Mucosa of descending colon (tissue), 3 donors: ENCODE data around the gene PTCD2. TPM values are rescaled to one million over a fixed set of nuclear protein-coding genes. Genes with fewer than 3 reads are reported as not detected.
"Not testable (repeated sequence)": the region's sequence is repeated elsewhere in the genome, so short reads cannot be mapped to it uniquely, and the experiment has no call there.

Source experiments
- ATAC-seq: fragments of 200-7000 bp; cut with Tn5 transposase; one replicate; pipeline ENCODE4 v1.9.1; 2020; ENCODE audit warnings: mild to moderate bottlenecking, moderate library complexity
- DNase-seq, 3 donors: peaks; one replicate each; pipeline ENCODE4 v3.0.0-alpha.2; 2020
- H3K36me3 ChIP-seq: fragments of 200-600 bp; one replicate; pipeline ENCODE4 v1.8.0; 2021; ENCODE audit warnings: low read depth, mild to moderate bottlenecking
- H3K4me1 ChIP-seq: fragments of 200-600 bp; one replicate; pipeline ENCODE4 v1.8.0; 2021; ENCODE audit warnings: low read depth, mild to moderate bottlenecking
- H3K4me3 ChIP-seq: fragments of 200-600 bp; one replicate; pipeline ENCODE4 v1.8.0; 2021; ENCODE audit warnings: mild to moderate bottlenecking
- H3K9me3 ChIP-seq: fragments of 200-600 bp; one replicate; pipeline ENCODE4 v1.8.0; 2021; ENCODE audit warnings: mild to moderate bottlenecking
- intact Hi-C, 2 donors: fragments of 100-400 bp; cut with DNase I in 1 of 2; cut with micrococcal nuclease in 1 of 2; formaldehyde crosslinking; loops; one replicate each; pipeline versions ENCODE4 v1.11.0 to v1.11.1; 2022; cut with DNase I, micrococcal nuclease
- total RNA-seq, 3 donors: library from RNA; stranded (reverse); fragmentation: NEBNext Ultra II Directional in 2 of 3; extraction: Animal tissue kit (Norgen Biotek cat#: 25700) in 2 of 3; gene quantifications; one replicate each; pipeline versions ENCODE4 v1.2.1 to v1.2.4, GENCODE V29; 2021 to 2023
- TF ChIP-seq, protein P1 (sequence below): fragments of 200-600 bp; IDR thresholded peaks from one replicate; pipeline ENCODE4 v1.8.0; 2022; ENCODE audit warnings: antibody characterized with exemption, mild to moderate bottlenecking
- donor health status: DM: no; HTN: no; CAD: no; lungs with moderate emphysema.
- donor health status: DM: no; HTN: no; CAD: no.
- donor health status: DM: no; HTN: yes; CAD: no.

The PTCD2 gene
- total RNA-seq, 3 donors from 2014 or later, result 4.7 to 6.3 (median 5.2) TPM

DNA sequence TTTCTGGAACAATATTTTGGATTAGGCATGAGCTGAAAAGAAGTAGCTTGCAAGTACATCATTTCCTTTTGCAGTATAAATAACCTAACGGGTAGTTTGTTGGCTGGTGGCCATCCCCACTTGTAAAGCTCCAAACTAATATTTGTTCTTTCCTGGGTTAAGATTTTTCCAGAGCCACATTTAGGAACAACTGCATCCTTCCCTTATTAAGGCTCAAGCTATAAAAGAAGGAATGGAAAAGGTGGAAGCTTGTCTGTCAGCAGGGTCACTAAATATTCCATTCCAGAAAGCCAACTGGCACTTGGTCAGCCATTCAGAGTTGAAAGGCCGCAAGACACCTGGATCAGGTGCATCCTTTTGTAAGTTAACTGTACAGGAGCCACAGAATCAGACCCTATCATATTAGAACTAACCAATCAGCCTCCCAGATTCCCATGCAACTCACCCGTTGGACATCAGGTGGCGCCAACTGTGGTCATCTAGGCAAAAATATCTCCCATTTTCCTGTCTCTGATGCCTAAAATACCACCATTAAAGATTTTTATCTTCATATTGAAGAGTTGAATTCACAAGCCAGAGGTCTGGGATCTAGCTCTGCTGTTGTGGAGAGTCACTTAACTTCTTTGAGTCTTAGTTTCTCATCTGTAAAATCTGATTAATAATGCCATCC lies 82.9 kb downstream of the PTCD2 start:
- no peaks in the 10 kb centered on the region for H3K36me3 ChIP-seq
- intact Hi-C loops, result no loop called here
- H3K9me3 ChIP-seq, result peaks cover 16% of the 10 kb centered on the region
- TF ChIP-seq, protein P1, sequence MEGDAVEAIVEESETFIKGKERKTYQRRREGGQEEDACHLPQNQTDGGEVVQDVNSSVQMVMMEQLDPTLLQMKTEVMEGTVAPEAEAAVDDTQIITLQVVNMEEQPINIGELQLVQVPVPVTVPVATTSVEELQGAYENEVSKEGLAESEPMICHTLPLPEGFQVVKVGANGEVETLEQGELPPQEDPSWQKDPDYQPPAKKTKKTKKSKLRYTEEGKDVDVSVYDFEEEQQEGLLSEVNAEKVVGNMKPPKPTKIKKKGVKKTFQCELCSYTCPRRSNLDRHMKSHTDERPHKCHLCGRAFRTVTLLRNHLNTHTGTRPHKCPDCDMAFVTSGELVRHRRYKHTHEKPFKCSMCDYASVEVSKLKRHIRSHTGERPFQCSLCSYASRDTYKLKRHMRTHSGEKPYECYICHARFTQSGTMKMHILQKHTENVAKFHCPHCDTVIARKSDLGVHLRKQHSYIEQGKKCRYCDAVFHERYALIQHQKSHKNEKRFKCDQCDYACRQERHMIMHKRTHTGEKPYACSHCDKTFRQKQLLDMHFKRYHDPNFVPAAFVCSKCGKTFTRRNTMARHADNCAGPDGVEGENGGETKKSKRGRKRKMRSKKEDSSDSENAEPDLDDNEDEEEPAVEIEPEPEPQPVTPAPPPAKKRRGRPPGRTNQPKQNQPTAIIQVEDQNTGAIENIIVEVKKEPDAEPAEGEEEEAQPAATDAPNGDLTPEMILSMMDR, result no peak
- no peak overlapping the region for H3K4me3 ChIP-seq
- H3K4me1 ChIP-seq, result no peaks in the 10 kb centered on the region
- ATAC-seq (no peak), DNase-seq (peak in 2 of 3 donors; percentile 30 to 36)

DNA sequence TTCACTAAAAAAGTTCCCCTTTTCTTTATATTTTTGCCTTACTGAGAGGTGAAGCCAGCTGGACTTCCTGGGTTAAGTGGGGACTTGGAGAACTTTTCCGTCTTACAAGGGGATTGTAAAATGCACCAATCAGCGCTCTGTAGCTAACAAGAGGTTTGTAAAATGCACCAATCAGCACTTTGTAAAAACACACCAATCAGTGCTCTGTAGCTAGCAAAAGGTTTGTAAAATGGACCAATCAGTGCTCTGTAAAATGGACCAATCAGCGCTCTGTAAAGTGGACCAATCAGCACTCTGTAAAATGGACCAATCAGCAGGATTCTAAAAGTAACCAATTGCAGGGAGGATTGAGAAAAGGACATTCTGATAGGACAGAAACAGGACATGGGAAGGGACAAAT lies 84.6 kb downstream of the PTCD2 start:
- intact Hi-C loops, H3K4me3 ChIP-seq, ATAC-seq, H3K4me1 ChIP-seq, DNase-seq, H3K36me3 ChIP-seq: not testable (repeated sequence)
- peaks cover 16% of the 10 kb centered on the region for H3K9me3 ChIP-seq

DNA sequence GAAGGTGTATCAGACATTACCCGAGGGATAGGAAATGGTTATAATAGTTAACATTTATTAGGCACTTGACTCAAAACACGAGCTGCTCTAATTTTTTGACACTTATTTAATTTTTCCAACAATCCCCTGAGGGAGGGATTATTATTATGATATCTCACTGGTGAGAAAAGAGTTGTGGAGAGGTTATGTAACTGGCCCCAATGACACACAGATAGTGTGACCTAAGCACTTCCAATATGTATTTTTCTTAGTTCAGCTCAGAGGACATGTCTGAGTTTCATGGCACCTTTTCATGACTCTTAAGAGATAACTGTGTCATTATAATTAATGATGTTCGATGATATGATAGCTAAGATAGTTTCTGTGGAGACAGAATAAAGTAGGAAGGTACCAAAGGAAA lies 86.9 kb downstream of the PTCD2 start:
- H3K4me1 ChIP-seq, result no peaks in the 10 kb centered on the region
- TF ChIP-seq, protein P1, result no peak
- H3K4me3 ChIP-seq, result no peak overlapping the region
- no peaks in the 10 kb centered on the region for H3K36me3 ChIP-seq
- intact Hi-C loops, result no loop called here
- ATAC-seq, result no peak
- no peak for DNase-seq
- no peaks in the 10 kb centered on the region for H3K9me3 ChIP-seq

DNA sequence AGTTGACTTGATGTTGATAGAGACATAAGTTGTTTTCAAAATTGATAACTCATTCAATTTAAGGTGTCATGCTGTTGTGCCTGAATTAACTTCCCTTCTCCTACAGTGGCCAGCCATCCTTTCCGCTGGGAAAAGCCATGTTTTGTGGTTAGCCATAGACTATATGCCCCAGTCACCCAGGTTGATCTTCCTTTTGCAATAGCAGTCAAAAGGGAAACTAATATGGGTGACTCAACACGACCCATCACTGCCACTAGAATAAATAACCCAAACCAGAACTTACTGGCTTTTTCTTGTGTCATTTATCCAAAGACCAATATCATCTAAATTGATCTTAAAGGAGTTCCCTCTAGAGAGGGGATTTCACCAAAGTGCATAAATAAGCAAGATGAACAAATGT lies 87.4 kb downstream of the PTCD2 start:
- Histone ChIP-seq H3K36me3 (no peaks in the 10 kb centered on the region), H3K9me3 (no peaks in the 10 kb centered on the region), H3K4me3 (no peak overlapping the region), H3K4me1 (no peaks in the 10 kb centered on the region)
- DNase-seq (no peak), ATAC-seq (no peak)
- intact Hi-C loops, result no loop called here
- TF ChIP-seq, protein P1, result no peak

DNA sequence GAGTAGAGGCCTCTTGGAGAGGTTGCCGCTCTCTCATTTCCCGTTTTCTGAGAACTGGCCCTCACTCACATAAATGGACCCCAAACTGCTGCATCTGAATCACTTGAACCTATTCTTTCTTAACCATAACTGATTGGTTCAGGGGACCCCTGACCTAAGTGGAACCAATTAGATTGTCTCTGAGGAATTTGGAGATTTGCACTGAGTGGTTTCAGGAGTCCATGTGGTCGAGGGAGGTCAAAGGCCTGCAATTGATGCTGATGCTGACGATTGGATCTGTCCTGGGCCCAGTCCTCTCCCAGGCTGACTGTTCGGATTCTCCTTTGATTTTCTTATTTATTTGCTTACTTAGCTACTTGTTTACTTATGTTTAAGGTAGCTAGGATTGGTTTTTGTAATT lies 88.0 kb downstream of the PTCD2 start:
- TF ChIP-seq, protein P1, result no peak
- intact Hi-C loops, result no loop called here
- H3K36me3 ChIP-seq, result no peaks in the 10 kb centered on the region
- no peak for DNase-seq
- no peaks in the 10 kb centered on the region for H3K4me1 ChIP-seq
- no peak overlapping the region for H3K4me3 ChIP-seq
- no peak for ATAC-seq
- no peaks in the 10 kb centered on the region for H3K9me3 ChIP-seq

DNA sequence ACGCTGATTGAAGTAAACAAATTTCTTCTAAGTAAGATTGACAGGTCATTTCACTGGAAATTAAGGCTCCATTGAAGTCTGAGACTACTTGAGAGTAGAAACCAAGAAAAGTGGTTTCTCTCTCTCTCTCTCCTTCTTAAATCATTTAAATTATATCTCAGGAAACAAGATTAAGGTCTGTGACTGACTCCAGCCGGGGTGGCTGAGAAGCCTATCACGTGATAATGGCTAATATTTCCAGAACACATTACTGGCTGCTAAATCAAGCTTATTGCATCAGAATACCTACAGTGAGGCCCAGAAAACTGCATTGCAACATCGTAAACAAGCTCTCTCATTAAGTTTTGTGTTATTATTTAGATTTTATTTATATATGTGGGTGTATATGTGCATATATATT lies 88.4 kb downstream of the PTCD2 start:
- H3K4me1 ChIP-seq, result no peaks in the 10 kb centered on the region
- TF ChIP-seq, protein P1, result no peak
- H3K4me3 ChIP-seq, result no peak overlapping the region
- DNase-seq, result no peak
- intact Hi-C loops, result no loop called here
- no peaks in the 10 kb centered on the region for H3K36me3 ChIP-seq
- ATAC-seq, result no peak
- H3K9me3 ChIP-seq, result no peaks in the 10 kb centered on the region
